ENCODE results near the gene SLC8A1. TPM values are rescaled to one million over a fixed set of nuclear protein-coding genes. Genes with fewer than 3 reads are reported as not detected.

Gene SLC8A1
- polyA plus RNA-seq, 3 donors, result 16.9 to 18.2 (median 18.0) TPM

DNA sequence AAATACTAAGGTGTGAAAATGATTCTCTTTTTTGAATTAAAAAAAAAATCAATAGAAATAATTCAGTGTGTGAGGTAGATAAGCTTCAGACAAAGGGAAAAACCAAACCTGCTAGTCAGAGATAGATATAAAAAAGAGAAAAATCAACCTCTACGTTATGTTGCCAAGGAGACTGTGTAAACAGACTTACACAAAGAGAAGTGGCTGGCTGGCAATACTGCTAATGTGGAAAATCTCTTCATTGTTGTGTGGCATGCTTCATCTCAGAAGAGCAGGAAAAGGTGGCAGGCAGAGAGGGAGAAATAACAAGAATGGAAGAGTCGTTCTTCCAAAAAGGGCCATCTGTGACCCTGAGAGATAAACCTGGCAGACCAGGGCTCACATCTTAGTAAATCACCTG lies 200.8 kb downstream of the SLC8A1 start:
- no peaks in the 10 kb centered on the region for H3K9me3 Mint-ChIP-seq
- no peak overlapping the region for H3K9ac ChIP-seq (ENCODE audit: insufficient read depth, low read length, poor library complexity, severe bottlenecking)
- no peak overlapping the region for H2AFZ ChIP-seq (ENCODE audit: insufficient read depth, low read depth, low read length, poor library complexity, severe bottlenecking)

DNA sequence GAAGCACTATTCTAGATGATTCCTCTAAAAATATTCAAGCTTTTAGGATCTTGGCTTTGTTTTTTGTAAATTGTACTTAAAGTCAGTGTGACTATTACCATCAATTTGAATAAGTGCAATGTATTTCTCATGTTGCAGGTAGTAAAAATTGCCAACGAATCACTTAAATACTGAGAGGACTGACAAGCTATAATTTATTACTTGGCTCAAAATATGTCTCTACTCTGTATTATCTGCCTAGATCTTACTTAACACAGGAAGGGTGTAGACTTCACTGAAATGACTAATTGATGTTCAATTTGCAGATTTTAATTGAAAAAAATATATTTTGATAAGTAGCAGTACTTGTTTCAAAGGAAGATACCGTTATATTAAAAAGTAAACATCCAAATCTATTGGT lies 202.3 kb downstream of the SLC8A1 start:
- no peaks in the 10 kb centered on the region for H3K27me3 ChIP-seq (ENCODE audit: control insufficient read depth in 2 of 2, insufficient read depth in 2 of 2, low read length in 2 of 2)
- Mint-ChIP-seq H3K27ac (no peak overlapping the region), H3K9me3 (no peaks in the 10 kb centered on the region), H3K4me1 (peaks cover 13% of the 10 kb centered on the region), H3K4me3 (no peak overlapping the region), H3K27me3 (ENCODE audit: low read depth in 3 of 3) (no peaks in the 10 kb centered on the region), H3K36me3 (peaks cover 8 to 10% of the 10 kb centered on the region in 2 donors)
- TF ChIP-seq, protein P1, sequence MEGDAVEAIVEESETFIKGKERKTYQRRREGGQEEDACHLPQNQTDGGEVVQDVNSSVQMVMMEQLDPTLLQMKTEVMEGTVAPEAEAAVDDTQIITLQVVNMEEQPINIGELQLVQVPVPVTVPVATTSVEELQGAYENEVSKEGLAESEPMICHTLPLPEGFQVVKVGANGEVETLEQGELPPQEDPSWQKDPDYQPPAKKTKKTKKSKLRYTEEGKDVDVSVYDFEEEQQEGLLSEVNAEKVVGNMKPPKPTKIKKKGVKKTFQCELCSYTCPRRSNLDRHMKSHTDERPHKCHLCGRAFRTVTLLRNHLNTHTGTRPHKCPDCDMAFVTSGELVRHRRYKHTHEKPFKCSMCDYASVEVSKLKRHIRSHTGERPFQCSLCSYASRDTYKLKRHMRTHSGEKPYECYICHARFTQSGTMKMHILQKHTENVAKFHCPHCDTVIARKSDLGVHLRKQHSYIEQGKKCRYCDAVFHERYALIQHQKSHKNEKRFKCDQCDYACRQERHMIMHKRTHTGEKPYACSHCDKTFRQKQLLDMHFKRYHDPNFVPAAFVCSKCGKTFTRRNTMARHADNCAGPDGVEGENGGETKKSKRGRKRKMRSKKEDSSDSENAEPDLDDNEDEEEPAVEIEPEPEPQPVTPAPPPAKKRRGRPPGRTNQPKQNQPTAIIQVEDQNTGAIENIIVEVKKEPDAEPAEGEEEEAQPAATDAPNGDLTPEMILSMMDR (IDR thresholded peaks at IDR 0.05), result no peak
- no peaks in the 10 kb centered on the region for H3K4me1 ChIP-seq (ENCODE audit: control insufficient read depth in 1 of 2, insufficient read depth in 2 of 2, low read length in 2 of 2)
- DNase-seq, result no peak
- H2AFZ ChIP-seq (ENCODE audit: insufficient read depth, low read depth, low read length, poor library complexity, severe bottlenecking), result no peak overlapping the region
- peaks cover 90% of the 10 kb centered on the region for H4K20me1 ChIP-seq (ENCODE audit: insufficient read depth, low read length)
- intact Hi-C loops (cut with micrococcal nuclease), result no loop called here
- WGBS (ENCODE audit: insufficient coverage), result no CpG with 5 or more reads among the region's 2 CpGs
- no peaks in the 10 kb centered on the region for H3K9me3 ChIP-seq (replicated peaks in 1 of 2; ENCODE audit: control insufficient read depth in 1 of 2, insufficient read depth in 1 of 2, low read length in 2 of 2)
- H3K79me2 ChIP-seq (ENCODE audit: insufficient read depth, low read length), result peaks cover 1% of the 10 kb centered on the region
- H3K27ac ChIP-seq (ENCODE audit: low read depth in 1 of 2, low read length in 2 of 2), result no peak overlapping the region
- H3K4me3 ChIP-seq (replicated peaks in 1 of 3; ENCODE audit: low read depth in 2 of 3, low read length in 3 of 3), result no peak overlapping the region
- H3K36me3 ChIP-seq (replicated peaks in 1 of 2; ENCODE audit: control insufficient read depth in 1 of 2, insufficient read depth in 2 of 2, low read length in 2 of 2), result peaks cover 2 to 9% of the 10 kb centered on the region in 2 donors
- H3K9ac ChIP-seq (ENCODE audit: insufficient read depth, low read length, poor library complexity, severe bottlenecking), result no peak overlapping the region
- H3K4me2 ChIP-seq (replicated peaks; ENCODE audit: extremely low read depth, low read length, poor library complexity, severe bottlenecking), result no peak overlapping the region

More for the DNA sequence above, 200.8 kb downstream of the SLC8A1 start:
- Mint-ChIP-seq H3K36me3 (peaks cover 8 to 12% of the 10 kb centered on the region in 2 donors), H3K27me3 (ENCODE audit: low read depth in 3 of 3) (no peaks in the 10 kb centered on the region), H3K27ac (no peak overlapping the region), H3K4me1 (peaks cover 9% of the 10 kb centered on the region), H3K4me3 (no peak overlapping the region)
- Histone ChIP-seq H3K27me3 (ENCODE audit: control insufficient read depth in 2 of 2, insufficient read depth in 2 of 2, low read length in 2 of 2) (no peaks in the 10 kb centered on the region), H3K36me3 (replicated peaks in 1 of 2; ENCODE audit: control insufficient read depth in 1 of 2, insufficient read depth in 2 of 2, low read length in 2 of 2) (peaks cover 2 to 9% of the 10 kb centered on the region in 2 donors), H3K4me1 (ENCODE audit: control insufficient read depth in 1 of 2, insufficient read depth in 2 of 2, low read length in 2 of 2) (no peaks in the 10 kb centered on the region), H3K9me3 (replicated peaks in 1 of 2; ENCODE audit: control insufficient read depth in 1 of 2, insufficient read depth in 1 of 2, low read length in 2 of 2) (no peaks in the 10 kb centered on the region), H4K20me1 (ENCODE audit: insufficient read depth, low read length) (peaks cover 93% of the 10 kb centered on the region), H3K4me2 (replicated peaks; ENCODE audit: extremely low read depth, low read length, poor library complexity, severe bottlenecking) (no peak overlapping the region), H3K27ac (ENCODE audit: low read depth in 1 of 2, low read length in 2 of 2) (no peak overlapping the region), H3K4me3 (replicated peaks in 1 of 3; ENCODE audit: low read depth in 2 of 3, low read length in 3 of 3) (no peak overlapping the region), H3K79me2 (ENCODE audit: insufficient read depth, low read length) (peaks cover 5% of the 10 kb centered on the region)
- intact Hi-C loops (cut with micrococcal nuclease), result no loop called here
- 40% methylated on average over 1 of the region's 2 CpGs for WGBS (ENCODE audit: insufficient coverage)
- TF ChIP-seq, protein P1 (IDR thresholded peaks at IDR 0.05), result no peak
- DNase-seq, result no peak

Measured in CD14-positive monocyte (primary cell).